Mucosa of descending colon (tissue), 3 donors: ENCODE results near the gene OPTN. TPM values are rescaled to one million over a fixed set of nuclear protein-coding genes. Genes with fewer than 3 reads are reported as not detected.
"Not testable (repeated sequence)": the region's sequence is repeated elsewhere in the genome, so short reads cannot be mapped to it uniquely, and the experiment has no call there.

Source experiments
- ATAC-seq: fragments of 200-7000 bp; cut with Tn5 transposase; one replicate; pipeline ENCODE4 v1.9.1; 2020; ENCODE audit warnings: mild to moderate bottlenecking, moderate library complexity
- DNase-seq, 3 donors: peaks; one replicate each; pipeline ENCODE4 v3.0.0-alpha.2; 2020
- H3K36me3 ChIP-seq: fragments of 200-600 bp; one replicate; pipeline ENCODE4 v1.8.0; 2021; ENCODE audit warnings: low read depth, mild to moderate bottlenecking
- H3K4me1 ChIP-seq: fragments of 200-600 bp; one replicate; pipeline ENCODE4 v1.8.0; 2021; ENCODE audit warnings: low read depth, mild to moderate bottlenecking
- H3K4me3 ChIP-seq: fragments of 200-600 bp; one replicate; pipeline ENCODE4 v1.8.0; 2021; ENCODE audit warnings: mild to moderate bottlenecking
- H3K9me3 ChIP-seq: fragments of 200-600 bp; one replicate; pipeline ENCODE4 v1.8.0; 2021; ENCODE audit warnings: mild to moderate bottlenecking
- intact Hi-C, 2 donors: fragments of 100-400 bp; cut with DNase I in 1 of 2; cut with micrococcal nuclease in 1 of 2; formaldehyde crosslinking; loops; one replicate each; pipeline versions ENCODE4 v1.11.0 to v1.11.1; 2022; cut with DNase I, micrococcal nuclease
- total RNA-seq, 3 donors: library from RNA; stranded (reverse); fragmentation: NEBNext Ultra II Directional in 2 of 3; extraction: Animal tissue kit (Norgen Biotek cat#: 25700) in 2 of 3; gene quantifications; one replicate each; pipeline versions ENCODE4 v1.2.1 to v1.2.4, GENCODE V29; 2021 to 2023
- TF ChIP-seq, protein P1 (sequence below): fragments of 200-600 bp; IDR thresholded peaks from one replicate; pipeline ENCODE4 v1.8.0; 2022; ENCODE audit warnings: antibody characterized with exemption, mild to moderate bottlenecking
- donor health status: DM: no; HTN: no; CAD: no; lungs with moderate emphysema.
- donor health status: DM: no; HTN: no; CAD: no.
- donor health status: DM: no; HTN: yes; CAD: no.

OPTN gene
- total RNA-seq, 3 donors from 2014 or later = 92.1 to 148 (median 101) TPM

DNA sequence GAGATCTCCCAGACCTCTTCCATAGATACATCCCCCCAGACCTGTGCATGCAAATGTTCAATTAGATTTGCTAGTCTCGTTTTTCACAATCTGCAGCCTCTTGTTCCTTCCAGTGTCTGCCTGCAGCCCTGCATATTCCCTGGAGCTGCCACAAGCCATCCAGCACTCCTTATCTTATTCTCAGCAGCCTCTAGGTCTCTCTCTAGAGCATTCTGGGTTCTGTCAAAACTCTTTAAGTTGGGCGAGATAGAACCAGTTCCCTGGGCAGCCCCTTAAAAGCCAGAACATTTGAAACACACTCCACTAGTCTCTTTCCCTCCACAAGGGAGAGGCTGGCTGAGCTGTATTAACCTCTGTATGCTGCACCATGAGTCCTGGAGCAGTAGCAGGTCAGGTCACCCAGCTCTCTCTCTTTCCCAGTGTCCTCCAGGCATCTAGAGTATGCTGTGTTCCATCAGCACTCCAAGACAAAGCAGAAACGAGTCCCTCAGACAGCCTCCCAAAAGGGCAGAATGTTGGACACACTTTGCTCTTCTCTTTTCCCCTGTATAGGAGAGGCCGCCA lies 40.7 kb downstream of the OPTN start:
- ATAC-seq (no peak), DNase-seq (no peak)
- no peak overlapping the region for H3K4me3 ChIP-seq
- intact Hi-C loops = no loop called here
- no peaks in the 10 kb centered on the region for H3K9me3 ChIP-seq
- TF ChIP-seq, protein P1, sequence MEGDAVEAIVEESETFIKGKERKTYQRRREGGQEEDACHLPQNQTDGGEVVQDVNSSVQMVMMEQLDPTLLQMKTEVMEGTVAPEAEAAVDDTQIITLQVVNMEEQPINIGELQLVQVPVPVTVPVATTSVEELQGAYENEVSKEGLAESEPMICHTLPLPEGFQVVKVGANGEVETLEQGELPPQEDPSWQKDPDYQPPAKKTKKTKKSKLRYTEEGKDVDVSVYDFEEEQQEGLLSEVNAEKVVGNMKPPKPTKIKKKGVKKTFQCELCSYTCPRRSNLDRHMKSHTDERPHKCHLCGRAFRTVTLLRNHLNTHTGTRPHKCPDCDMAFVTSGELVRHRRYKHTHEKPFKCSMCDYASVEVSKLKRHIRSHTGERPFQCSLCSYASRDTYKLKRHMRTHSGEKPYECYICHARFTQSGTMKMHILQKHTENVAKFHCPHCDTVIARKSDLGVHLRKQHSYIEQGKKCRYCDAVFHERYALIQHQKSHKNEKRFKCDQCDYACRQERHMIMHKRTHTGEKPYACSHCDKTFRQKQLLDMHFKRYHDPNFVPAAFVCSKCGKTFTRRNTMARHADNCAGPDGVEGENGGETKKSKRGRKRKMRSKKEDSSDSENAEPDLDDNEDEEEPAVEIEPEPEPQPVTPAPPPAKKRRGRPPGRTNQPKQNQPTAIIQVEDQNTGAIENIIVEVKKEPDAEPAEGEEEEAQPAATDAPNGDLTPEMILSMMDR = no peak
- H3K36me3 ChIP-seq = no peaks in the 10 kb centered on the region
- no peaks in the 10 kb centered on the region for H3K4me1 ChIP-seq

DNA sequence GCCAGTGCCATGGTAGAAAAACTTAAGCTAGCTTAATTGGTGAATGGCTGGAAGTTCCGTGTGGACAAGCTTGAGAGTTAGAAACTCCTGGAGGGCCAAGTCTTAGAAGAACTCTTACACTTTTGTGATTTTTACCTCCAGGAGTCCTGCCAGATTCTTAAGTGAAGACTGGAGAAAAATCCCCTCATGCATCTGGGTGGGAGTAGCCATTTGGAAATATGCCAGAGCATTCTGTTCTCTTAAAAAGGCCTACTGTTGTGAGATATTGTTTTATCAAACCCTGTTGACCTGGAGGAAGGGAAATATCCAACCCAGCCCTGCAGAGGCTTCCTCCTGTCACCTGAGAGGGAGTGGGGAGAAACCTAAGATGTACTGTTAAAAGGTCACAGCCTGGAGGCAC lies 43.8 kb downstream of the OPTN start:
- no peaks in the 10 kb centered on the region for H3K4me1 ChIP-seq
- DNase-seq = no peak
- no peaks in the 10 kb centered on the region for H3K36me3 ChIP-seq
- H3K9me3 ChIP-seq = no peaks in the 10 kb centered on the region
- H3K4me3 ChIP-seq = no peak overlapping the region
- intact Hi-C loops = no loop called here
- TF ChIP-seq, protein P1 = no peak
- no peak for ATAC-seq

DNA sequence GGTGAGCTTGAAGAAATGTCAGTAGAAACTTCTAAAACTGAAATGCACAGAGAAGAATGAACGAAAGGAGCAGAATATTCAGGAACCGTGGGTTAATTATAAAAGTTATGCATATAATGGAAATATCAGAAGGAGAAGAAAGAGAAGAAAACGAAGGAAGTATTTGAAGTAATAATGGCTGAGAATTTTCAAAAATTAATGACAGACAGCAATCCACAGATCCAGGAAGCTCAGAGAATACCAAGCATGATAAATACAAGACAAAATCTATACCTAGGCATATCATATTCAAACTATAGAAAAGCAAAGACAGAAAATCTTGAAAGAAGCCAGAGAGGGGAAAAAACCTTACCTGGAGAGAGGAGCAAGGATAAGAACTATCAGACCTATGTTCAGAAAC lies 44.9 kb downstream of the OPTN start:
- ATAC-seq = no peak
- intact Hi-C loops = no loop called here
- TF ChIP-seq, protein P1 = no peak

DNA sequence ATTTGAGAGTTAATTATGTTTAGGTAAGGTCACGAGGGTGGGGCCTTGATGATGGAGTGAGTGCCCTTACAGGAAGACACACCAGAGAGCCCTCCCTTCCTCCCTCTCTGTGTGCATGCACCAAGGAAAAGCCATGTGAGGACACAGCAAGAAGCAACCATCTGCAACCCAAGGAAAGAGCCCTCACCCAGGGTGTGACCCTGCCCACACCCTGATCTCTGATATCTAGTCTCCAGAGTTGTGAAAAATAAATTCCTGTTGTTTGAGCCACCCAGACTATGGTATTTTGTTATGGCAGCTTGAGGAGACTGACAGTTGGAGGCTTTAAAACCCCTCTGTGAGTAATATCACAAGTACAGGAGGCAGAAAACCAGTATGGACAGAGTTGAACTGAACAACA lies 46.4 kb downstream of the OPTN start:
- ATAC-seq (no peak), DNase-seq (no peak)
- H3K4me1 ChIP-seq = no peaks in the 10 kb centered on the region
- TF ChIP-seq, protein P1 = no peak
- no peak overlapping the region for H3K4me3 ChIP-seq
- no peaks in the 10 kb centered on the region for H3K36me3 ChIP-seq
- intact Hi-C loops = no loop called here
- H3K9me3 ChIP-seq = no peaks in the 10 kb centered on the region

More for the DNA sequence above, 44.9 kb downstream of the OPTN start:
- no peaks in the 10 kb centered on the region for H3K9me3 ChIP-seq
- no peak for DNase-seq
- H3K4me3 ChIP-seq = no peak overlapping the region
- H3K36me3 ChIP-seq = no peaks in the 10 kb centered on the region
- H3K4me1 ChIP-seq = no peaks in the 10 kb centered on the region

DNA sequence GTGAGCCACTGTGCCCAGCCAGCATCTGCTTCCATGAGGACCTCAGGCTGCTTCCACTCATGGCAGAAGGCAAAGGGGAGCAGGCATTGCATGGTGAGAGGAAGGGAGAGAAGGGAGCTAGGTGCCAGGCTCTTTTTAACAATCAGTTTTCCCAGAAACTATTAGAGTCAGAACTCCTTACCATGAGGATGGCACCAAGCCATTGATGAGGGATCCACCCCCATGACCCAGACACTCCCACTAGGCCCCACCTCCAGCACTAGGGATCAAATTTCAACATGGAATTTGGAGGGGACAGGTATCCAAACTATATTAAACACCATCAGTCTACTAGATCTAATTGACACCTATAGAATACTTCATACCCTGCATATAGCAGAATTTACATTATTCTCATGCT lies 47.2 kb downstream of the OPTN start:
- intact Hi-C loops = no loop called here
- Histone ChIP-seq H3K9me3 (no peaks in the 10 kb centered on the region), H3K4me3 (no peak overlapping the region), H3K4me1 (no peaks in the 10 kb centered on the region), H3K36me3 (no peaks in the 10 kb centered on the region)
- ATAC-seq (no peak), DNase-seq (no peak)
- TF ChIP-seq, protein P1 = no peak

DNA sequence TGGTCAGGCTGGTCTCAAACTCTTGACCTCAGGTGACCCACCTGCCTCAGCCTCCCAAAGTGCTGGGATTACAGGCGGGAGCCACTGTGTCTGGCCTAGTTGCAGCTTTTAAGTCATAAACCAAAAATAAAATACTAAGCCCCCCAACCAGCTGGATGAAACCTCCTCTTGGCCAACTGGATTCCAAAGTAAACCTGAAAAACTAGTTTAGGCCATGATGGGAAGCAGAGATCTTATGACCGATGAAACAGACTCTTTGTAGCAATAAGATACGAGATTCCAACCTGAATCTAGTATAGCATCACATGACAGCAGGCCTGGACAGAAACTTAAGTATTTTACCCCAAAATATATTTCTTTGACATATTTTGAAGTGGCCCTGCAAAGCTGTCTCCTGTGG lies 52.3 kb downstream of the OPTN start:
- DNase-seq (no peak), ATAC-seq (no peak)
- Histone ChIP-seq H3K4me3 (no peak overlapping the region), H3K36me3 (no peaks in the 10 kb centered on the region), H3K9me3 (no peaks in the 10 kb centered on the region), H3K4me1 (no peaks in the 10 kb centered on the region)
- TF ChIP-seq, protein P1 = no peak
- intact Hi-C loops = no loop called here

DNA sequence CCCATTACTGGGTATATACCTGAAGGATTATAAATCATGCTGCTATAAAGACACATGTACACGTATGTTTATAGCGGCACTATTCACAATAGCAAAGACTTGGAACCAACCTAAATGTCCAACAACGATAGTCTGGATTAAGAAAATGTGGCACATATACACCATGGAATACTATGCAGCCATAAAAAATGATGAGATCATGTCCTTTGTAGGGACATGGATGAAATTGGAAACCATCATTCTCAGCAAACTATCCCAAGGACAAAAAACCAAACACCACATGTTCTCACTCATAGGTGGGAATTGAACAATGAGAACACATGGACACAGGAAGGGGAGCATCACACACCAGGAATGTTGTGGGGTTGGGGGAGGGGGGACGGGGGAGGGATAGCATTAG lies 55.9 kb downstream of the OPTN start:
- H3K4me1 ChIP-seq, ATAC-seq, DNase-seq, intact Hi-C loops, H3K36me3 ChIP-seq, H3K9me3 ChIP-seq, H3K4me3 ChIP-seq: not testable (repeated sequence)
